ENCODE results near the gene ADAMTS14. TPM values are rescaled to one million over a fixed set of nuclear protein-coding genes. Genes with fewer than 3 reads are reported as not detected.

ADAMTS14 gene
- total RNA-seq, 1 experiment from 2014 or later: 1.6 TPM

DNA sequence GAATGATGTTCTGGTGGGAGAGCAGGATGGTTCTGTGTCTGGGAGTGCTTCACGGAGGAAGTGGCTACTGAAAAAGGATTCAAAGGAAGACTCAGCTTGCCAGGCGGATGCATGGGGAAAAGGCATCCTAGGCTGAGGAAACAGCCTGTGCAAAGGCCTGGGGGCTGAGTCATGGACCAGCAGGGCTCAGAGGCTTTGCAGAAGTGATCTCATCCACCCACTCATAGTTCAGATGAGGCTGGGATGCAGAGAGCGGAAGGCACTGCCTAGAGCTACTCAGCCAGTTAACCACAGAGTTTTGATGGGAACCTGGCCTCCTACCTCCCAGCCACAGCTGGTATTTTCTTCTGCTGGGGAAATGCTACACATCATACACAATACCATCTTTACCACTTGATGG, 15.8 kb upstream of the ADAMTS14 start:
- Histone ChIP-seq H2BK5ac (ENCODE audit: insufficient read length, low read length) (no peak overlapping the region), H3K27me3 (ENCODE audit: insufficient read depth, low read length) (peaks cover 1% of the 10 kb centered on the region; the same call in 1 of the 2 replicates), H3K9ac (ENCODE audit: extremely low read depth, insufficient read length, low read length) (no peak overlapping the region), H2BK20ac (ENCODE audit: low read depth, low read length, poor library complexity, severe bottlenecking) (peak overlapping the region; percentile 86), H2AK5ac (ENCODE audit: insufficient read length, low read length) (no peak overlapping the region), H3K14ac (ENCODE audit: insufficient read depth, low read length) (no peak overlapping the region), H4K20me1 (ENCODE audit: control insufficient read depth, insufficient read depth, insufficient read length) (no peaks in the 10 kb centered on the region), H2BK120ac (ENCODE audit: low read depth, low read length, poor library complexity, severe bottlenecking) (no peak overlapping the region), H3K4me2 (ENCODE audit: insufficient read depth, insufficient read length, low read length) (no peak overlapping the region), H3K4ac (ENCODE audit: low read depth, low read length) (no peak overlapping the region), H3T11ph (ENCODE audit: low read length) (no peak overlapping the region), H3K18ac (ENCODE audit: insufficient read length, low read depth, low read length) (no peak overlapping the region), H3K79me1 (ENCODE audit: insufficient read depth, low read depth, low read length, poor library complexity, severe bottlenecking) (no peaks in the 10 kb centered on the region), H2BK15ac (ENCODE audit: low read depth, low read length) (no peak overlapping the region), H3K23ac (ENCODE audit: insufficient read length, low read depth, low read length) (no peak overlapping the region), H4K8ac (replicated peaks; ENCODE audit: insufficient read length, low read depth, low read length) (no peak overlapping the region), H4K91ac (ENCODE audit: insufficient read length, low read depth, low read length) (no peak overlapping the region), H3K56ac (ENCODE audit: insufficient read length, low read depth, low read length) (no peak overlapping the region), H3K23me2 (ENCODE audit: insufficient read length, low read depth, low read length, poor library complexity, severe bottlenecking) (no peaks in the 10 kb centered on the region), H3K9me3 (ENCODE audit: control insufficient read depth, low read depth, low read length) (peaks cover 17% of the 10 kb centered on the region), H2AFZ (ENCODE audit: low read length) (no peak overlapping the region), H3K79me2 (ENCODE audit: insufficient read depth, low read length) (no peaks in the 10 kb centered on the region), H3K27ac (ENCODE audit: insufficient read length, low read depth, low read length) (no peak overlapping the region), H3K4me1 (ENCODE audit: insufficient read depth, low read length) (no peaks in the 10 kb centered on the region), H2BK12ac (ENCODE audit: insufficient read length, low read depth, low read length) (no peak overlapping the region), H4K5ac (ENCODE audit: insufficient read length, low read depth, low read length) (no peak overlapping the region)
- Mint-ChIP-seq H3K4me1 (peaks cover under 1 to 4% of the 10 kb centered on the region in 2 experiments), H3K27ac (no peak overlapping the region), H3K4me3 (no peak overlapping the region), H3K27me3 (ENCODE audit: low read depth) (no peaks in the 10 kb centered on the region; the same call in none of the 2 replicates), H3K9me3 (peaks cover 25 to 27% of the 10 kb centered on the region in 2 experiments), H3K36me3 (ENCODE audit: insufficient read depth in 1 of 3, low read depth in 3 of 3) (peaks cover 10 to 22% (median 10%) of the 10 kb centered on the region in 3 experiments; a peak in 6 of 7 replicates)
- WGBS (ENCODE audit: extremely low coverage, insufficient read length, low lambda C conversion rate): no CpG with 5 or more reads among the region's 3 CpGs
- TF ChIP-seq, protein P1, sequence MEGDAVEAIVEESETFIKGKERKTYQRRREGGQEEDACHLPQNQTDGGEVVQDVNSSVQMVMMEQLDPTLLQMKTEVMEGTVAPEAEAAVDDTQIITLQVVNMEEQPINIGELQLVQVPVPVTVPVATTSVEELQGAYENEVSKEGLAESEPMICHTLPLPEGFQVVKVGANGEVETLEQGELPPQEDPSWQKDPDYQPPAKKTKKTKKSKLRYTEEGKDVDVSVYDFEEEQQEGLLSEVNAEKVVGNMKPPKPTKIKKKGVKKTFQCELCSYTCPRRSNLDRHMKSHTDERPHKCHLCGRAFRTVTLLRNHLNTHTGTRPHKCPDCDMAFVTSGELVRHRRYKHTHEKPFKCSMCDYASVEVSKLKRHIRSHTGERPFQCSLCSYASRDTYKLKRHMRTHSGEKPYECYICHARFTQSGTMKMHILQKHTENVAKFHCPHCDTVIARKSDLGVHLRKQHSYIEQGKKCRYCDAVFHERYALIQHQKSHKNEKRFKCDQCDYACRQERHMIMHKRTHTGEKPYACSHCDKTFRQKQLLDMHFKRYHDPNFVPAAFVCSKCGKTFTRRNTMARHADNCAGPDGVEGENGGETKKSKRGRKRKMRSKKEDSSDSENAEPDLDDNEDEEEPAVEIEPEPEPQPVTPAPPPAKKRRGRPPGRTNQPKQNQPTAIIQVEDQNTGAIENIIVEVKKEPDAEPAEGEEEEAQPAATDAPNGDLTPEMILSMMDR (conservative IDR thresholded peaks at IDR 0.05): no peak
- no peak for DNase-seq
